Activated B cell treated with CpG ODN at 0.5 μM for 24 hours (primary cell): ENCODE data around the gene TRAF3IP3. TPM values are rescaled to one million over a fixed set of nuclear protein-coding genes. Genes with fewer than 3 reads are reported as not detected.

ENCODE experiments used
- ATAC-seq: fragments of 200-7000 bp; cut with Tn5 transposase; one replicate; pipeline ENCODE4 v1.10.0; 2021; ENCODE audit warnings: low read depth, mild to moderate bottlenecking, moderate library complexity
- CTCF ChIA-PET: fragments of 350-600 bp; sonication (Branson Sonifier 250); formaldehyde crosslinking; loops from one replicate; lab custom pipeline; 2021; ENCODE audit warnings: antibody characterized with exemption; lab: Charles Lee
- POLR2A ChIA-PET: fragments of 350-600 bp; sonication (Branson Sonifier 250); formaldehyde crosslinking; loops from one replicate; lab custom pipeline; 2021; ENCODE audit warnings: antibody characterized with exemption; lab: Charles Lee
- DNase-seq: peaks from one replicate; pipeline ENCODE4 v3.0.0; 2022
- H3K27ac Mint-ChIP-seq: one replicate; pipeline ENCODE4 v1.8.0; 2020; ENCODE audit warnings: mixed read lengths
- H3K27me3 Mint-ChIP-seq: one replicate; pipeline ENCODE4 v1.8.0; 2021; ENCODE audit warnings: mixed read lengths
- H3K36me3 Mint-ChIP-seq: one replicate; pipeline ENCODE4 v1.8.0; 2021; ENCODE audit warnings: low read depth, mixed read lengths
- H3K4me1 Mint-ChIP-seq: one replicate; pipeline ENCODE4 v1.8.0; 2021; ENCODE audit warnings: mixed read lengths
- H3K4me3 Mint-ChIP-seq: one replicate; pipeline ENCODE4 v1.8.0; 2020; ENCODE audit warnings: mild to moderate bottlenecking, mixed read lengths
- H3K9me3 Mint-ChIP-seq: one replicate; pipeline ENCODE4 v1.8.0; 2020; ENCODE audit warnings: mixed read lengths
- intact Hi-C: fragments of 100-400 bp; cut with micrococcal nuclease; formaldehyde crosslinking; loops from one replicate; pipeline ENCODE4 v1.15.1; 2024
- total RNA-seq: library from RNA; stranded (reverse); gene quantifications from 2 replicates; pipeline ENCODE4 v1.2.3, GENCODE V29; 2022
- TF ChIP-seq, protein P1 (sequence below): fragments of 200-600 bp; IDR thresholded peaks from one replicate; pipeline ENCODE4 v1.8.0; 2022; ENCODE audit warnings: antibody characterized with exemption, mild to moderate bottlenecking

Gene TRAF3IP3
- total RNA-seq, 1 donor from 2014 or later: 166 TPM

DNA sequence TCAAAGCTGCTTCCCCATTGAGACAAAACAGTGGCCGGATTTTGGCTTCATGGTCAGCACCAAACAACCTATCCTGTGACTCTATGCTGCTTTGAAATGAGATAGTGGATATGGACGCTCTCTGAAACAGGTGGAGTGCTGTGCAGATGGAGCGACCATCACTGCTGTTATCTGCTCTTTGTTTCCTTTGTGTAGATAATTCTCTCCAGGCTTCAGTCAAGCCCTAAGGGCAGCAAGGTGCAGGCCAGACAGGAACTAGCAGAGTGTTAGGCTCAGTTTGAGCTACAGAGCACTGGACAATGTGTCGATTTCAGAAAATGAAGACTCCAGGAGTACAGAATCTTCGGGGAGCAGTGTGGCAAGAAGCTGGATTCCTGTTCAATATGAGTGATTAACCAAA, 54.9 kb downstream of the TRAF3IP3 start:
- H3K36me3 Mint-ChIP-seq: peaks cover 1% of the 10 kb centered on the region
- ChIA-PET CTCF (interaction anchor here (1.1 kb wide), 1 partner anchor 12 kb away, joined by 5 read pairs; no protein-coding TSS in a partner anchor), POLR2A (no interaction called here)
- TF ChIP-seq, protein P1, sequence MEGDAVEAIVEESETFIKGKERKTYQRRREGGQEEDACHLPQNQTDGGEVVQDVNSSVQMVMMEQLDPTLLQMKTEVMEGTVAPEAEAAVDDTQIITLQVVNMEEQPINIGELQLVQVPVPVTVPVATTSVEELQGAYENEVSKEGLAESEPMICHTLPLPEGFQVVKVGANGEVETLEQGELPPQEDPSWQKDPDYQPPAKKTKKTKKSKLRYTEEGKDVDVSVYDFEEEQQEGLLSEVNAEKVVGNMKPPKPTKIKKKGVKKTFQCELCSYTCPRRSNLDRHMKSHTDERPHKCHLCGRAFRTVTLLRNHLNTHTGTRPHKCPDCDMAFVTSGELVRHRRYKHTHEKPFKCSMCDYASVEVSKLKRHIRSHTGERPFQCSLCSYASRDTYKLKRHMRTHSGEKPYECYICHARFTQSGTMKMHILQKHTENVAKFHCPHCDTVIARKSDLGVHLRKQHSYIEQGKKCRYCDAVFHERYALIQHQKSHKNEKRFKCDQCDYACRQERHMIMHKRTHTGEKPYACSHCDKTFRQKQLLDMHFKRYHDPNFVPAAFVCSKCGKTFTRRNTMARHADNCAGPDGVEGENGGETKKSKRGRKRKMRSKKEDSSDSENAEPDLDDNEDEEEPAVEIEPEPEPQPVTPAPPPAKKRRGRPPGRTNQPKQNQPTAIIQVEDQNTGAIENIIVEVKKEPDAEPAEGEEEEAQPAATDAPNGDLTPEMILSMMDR: no peak
- no peak overlapping the region for H3K4me3 Mint-ChIP-seq
- H3K27me3 Mint-ChIP-seq: no peaks in the 10 kb centered on the region
- ATAC-seq (no peak), DNase-seq (no peak)
- intact Hi-C loops: no loop called here
- peaks cover 6% of the 10 kb centered on the region for H3K4me1 Mint-ChIP-seq
- H3K27ac Mint-ChIP-seq: no peak overlapping the region
- H3K9me3 Mint-ChIP-seq: no peaks in the 10 kb centered on the region

DNA sequence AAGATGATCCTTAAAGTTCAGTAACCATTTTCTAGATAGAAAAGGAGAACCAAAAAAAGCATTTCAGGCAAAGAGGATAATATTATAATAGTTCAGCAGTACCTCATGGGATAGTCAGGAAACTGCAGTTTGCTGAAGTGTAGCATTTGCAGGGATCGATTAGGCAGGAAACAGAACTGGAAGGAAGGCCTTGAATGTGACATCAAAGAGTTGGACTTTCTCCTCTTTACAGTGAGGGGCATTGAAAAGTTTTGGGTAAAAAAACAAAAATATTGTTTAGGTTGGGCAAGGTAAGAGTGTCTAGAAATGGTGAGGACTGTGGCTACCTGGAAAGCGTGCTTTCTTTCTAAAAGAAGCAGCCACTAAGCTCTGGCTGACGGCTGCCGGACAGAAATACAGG, 58.0 kb downstream of the TRAF3IP3 start:
- intact Hi-C loops: no loop called here
- H3K4me3 Mint-ChIP-seq: no peak overlapping the region
- POLR2A ChIA-PET: no interaction called here
- TF ChIP-seq, protein P1: no peak
- H3K27ac Mint-ChIP-seq: no peak overlapping the region
- H3K36me3 Mint-ChIP-seq: no peaks in the 10 kb centered on the region
- no peak for ATAC-seq
- H3K27me3 Mint-ChIP-seq: peaks cover 11% of the 10 kb centered on the region
- CTCF ChIA-PET: interaction anchor here (3.9 kb wide), 1 partner anchor 10 kb away, joined by 17 read pairs; no protein-coding TSS in a partner anchor
- DNase-seq: no peak
- H3K4me1 Mint-ChIP-seq: no peaks in the 10 kb centered on the region
- H3K9me3 Mint-ChIP-seq: no peaks in the 10 kb centered on the region

DNA sequence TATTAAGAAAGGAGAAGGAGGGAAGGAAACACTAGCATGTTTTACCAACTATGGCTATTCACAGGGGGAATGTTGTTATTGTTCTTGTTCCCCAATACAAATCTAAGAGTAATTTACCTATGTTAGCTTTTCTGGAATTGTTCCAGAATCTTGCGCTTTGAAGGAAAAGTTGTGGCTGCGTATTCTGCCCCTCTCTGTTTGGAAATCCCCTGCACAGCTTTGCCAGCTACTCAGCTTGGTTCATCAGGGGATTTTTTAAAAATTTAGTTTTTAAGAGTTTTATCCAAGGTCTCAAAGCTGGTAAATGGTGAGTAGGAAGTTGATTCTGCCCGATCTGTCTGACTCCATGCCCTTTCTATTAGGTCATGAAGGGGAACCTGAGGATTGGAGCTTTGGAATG, 59.6 kb downstream of the TRAF3IP3 start:
- ChIA-PET CTCF (interaction anchor here (1.1 to 3.9 kb wide), 2 partner anchors 8 to 12 kb away, joined by 3 to 17 read pairs; no protein-coding TSS in a partner anchor), POLR2A (no interaction called here)
- no peak overlapping the region for H3K27ac Mint-ChIP-seq
- H3K9me3 Mint-ChIP-seq: no peaks in the 10 kb centered on the region
- TF ChIP-seq, protein P1: no peak
- H3K36me3 Mint-ChIP-seq: no peaks in the 10 kb centered on the region
- DNase-seq (no peak), ATAC-seq (no peak)
- H3K27me3 Mint-ChIP-seq: peaks cover 18% of the 10 kb centered on the region
- H3K4me1 Mint-ChIP-seq: no peaks in the 10 kb centered on the region
- intact Hi-C loops: no loop called here
- H3K4me3 Mint-ChIP-seq: no peak overlapping the region

DNA sequence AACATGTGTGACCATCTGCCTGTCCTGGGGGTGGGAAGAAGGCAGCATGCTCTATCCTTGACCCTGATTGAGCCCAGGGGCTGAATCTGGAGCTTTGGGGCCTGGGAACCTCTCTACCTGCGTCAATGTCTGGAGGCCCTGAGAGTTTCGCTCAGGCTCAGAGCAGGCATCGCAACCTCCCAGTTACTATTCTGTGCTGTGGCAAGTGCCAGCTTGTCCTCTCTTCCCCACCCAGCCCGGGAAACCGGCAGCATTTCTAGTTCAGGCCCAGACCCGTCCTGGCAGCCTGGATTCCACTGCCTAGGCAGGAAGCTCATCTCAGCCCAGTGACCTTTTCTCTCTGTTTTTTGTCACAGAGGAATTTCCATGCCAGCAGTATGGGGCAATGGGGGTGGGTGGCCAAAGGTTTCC, 60.1 kb downstream of the TRAF3IP3 start:
- ChIA-PET POLR2A (no interaction called here), CTCF (interaction anchor here (3.9 kb wide), 1 partner anchor 7 kb away, joined by 17 read pairs; no protein-coding TSS in a partner anchor)
- no peaks in the 10 kb centered on the region for H3K36me3 Mint-ChIP-seq
- TF ChIP-seq, protein P1: no peak
- no peak overlapping the region for H3K4me3 Mint-ChIP-seq
- intact Hi-C loops: no loop called here
- no peaks in the 10 kb centered on the region for H3K9me3 Mint-ChIP-seq
- no peak overlapping the region for H3K27ac Mint-ChIP-seq
- H3K27me3 Mint-ChIP-seq: peaks cover 23% of the 10 kb centered on the region
- no peaks in the 10 kb centered on the region for H3K4me1 Mint-ChIP-seq
- DNase-seq (no peak), ATAC-seq (no peak)

DNA sequence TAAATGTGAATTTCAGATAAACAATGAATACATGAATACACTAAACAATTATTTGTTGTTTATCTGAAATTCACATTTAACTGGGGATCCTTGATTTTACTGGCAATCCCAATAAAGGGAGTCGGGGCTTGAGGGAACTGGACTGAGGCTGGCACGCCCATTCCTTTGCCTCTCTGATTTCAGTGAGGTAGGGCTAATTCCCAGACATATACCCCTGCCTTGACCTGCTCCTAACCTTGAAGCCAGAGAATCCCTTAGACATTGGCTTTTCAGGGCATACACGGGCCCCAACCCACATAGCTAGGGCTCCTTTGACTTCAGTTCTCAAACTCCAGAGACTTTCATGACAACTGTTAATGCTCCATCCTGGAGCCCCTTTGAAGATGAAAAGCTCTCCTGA, 61.1 kb downstream of the TRAF3IP3 start:
- POLR2A ChIA-PET: no interaction called here
- no peaks in the 10 kb centered on the region for H3K36me3 Mint-ChIP-seq

More for the DNA sequence above, 61.1 kb downstream of the TRAF3IP3 start:
- intact Hi-C loops: no loop called here
- TF ChIP-seq, protein P1: no peak
- no peaks in the 10 kb centered on the region for H3K4me1 Mint-ChIP-seq
- ATAC-seq (no peak), DNase-seq (no peak)
- H3K27me3 Mint-ChIP-seq: peaks cover 30% of the 10 kb centered on the region
- H3K9me3 Mint-ChIP-seq: no peaks in the 10 kb centered on the region
- H3K4me3 Mint-ChIP-seq: no peak overlapping the region
- CTCF ChIA-PET: no interaction called here
- H3K27ac Mint-ChIP-seq: no peak overlapping the region
